GM23338 (cell line): ENCODE measurements around the gene PROSER2. TPM values are rescaled to one million over a fixed set of nuclear protein-coding genes. Genes with fewer than 3 reads are reported as not detected.

ENCODE experiments used
- ATAC-seq: fragments of 200-7000 bp; cut with Tn5 transposase; 3 replicates; pipeline ENCODE4 v1.9.1; 2020
- DNase-seq: peaks from one replicate; pipeline ENCODE4 v3.0.0-alpha.2; 2015; ENCODE audit warnings: low spot score
- H2AFZ ChIP-seq: fragments of 200-600 bp; sonication (generic); 2 replicates; pipeline ENCODE4 v1.8.0; 2016; ENCODE audit warnings: antibody characterized with exemption, mild to moderate bottlenecking, moderate library complexity
- H3F3A ChIP-seq: fragments of 200-600 bp; sonication (generic); replicated peaks from 2 replicates; pipeline ENCODE4 v1.8.0; 2017; ENCODE audit warnings: antibody characterized with exemption, mixed run types, low read depth
- H3K27ac ChIP-seq: fragments of 200-600 bp; sonication (generic); 2 replicates; pipeline ENCODE4 v1.6.1; 2016; ENCODE audit warnings: low read depth
- H3K27me3 ChIP-seq: fragments of 200-600 bp; sonication (generic); 2 replicates; pipeline ENCODE4 v1.8.0; 2016; ENCODE audit warnings: mild to moderate bottlenecking, mixed run types, moderate library complexity; ENCODE audit not compliant: insufficient read depth
- H3K36me3 ChIP-seq: fragments of 200-600 bp; sonication (generic); 2 replicates; pipeline ENCODE4 v1.8.0; 2016; ENCODE audit warnings: mild to moderate bottlenecking; ENCODE audit not compliant: insufficient read depth
- H3K4me1 ChIP-seq: fragments of 200-600 bp; sonication (generic); 2 replicates; pipeline ENCODE4 v1.8.0; 2016; ENCODE audit warnings: mild to moderate bottlenecking, moderate library complexity; ENCODE audit not compliant: insufficient read depth
- H3K4me2 ChIP-seq: fragments of 200-600 bp; sonication (generic); 2 replicates; pipeline ENCODE4 v1.7.1; 2017; ENCODE audit warnings: mixed run types
- H3K4me3 ChIP-seq: fragments of 200-600 bp; sonication (generic); 2 replicates; pipeline ENCODE4 v1.6.1; 2016; ENCODE audit warnings: mixed run types
- H3K79me2 ChIP-seq: fragments of 200-600 bp; sonication (generic); replicated peaks from 2 replicates; pipeline ENCODE4 v1.8.0; 2017; ENCODE audit warnings: mild to moderate bottlenecking; ENCODE audit not compliant: insufficient read depth
- H3K9me2 ChIP-seq: fragments of 200-600 bp; sonication (generic); 2 replicates; pipeline ENCODE4 v1.8.0; 2017; ENCODE audit not compliant: insufficient read depth
- H4K20me1 ChIP-seq: fragments of 200-600 bp; sonication (generic); replicated peaks from 2 replicates; pipeline ENCODE4 v1.8.0; 2017; ENCODE audit warnings: mild to moderate bottlenecking; ENCODE audit not compliant: insufficient read depth
- H3K27ac Mint-ChIP-seq: 2 replicates; pipeline ENCODE4 v1.8.0; 2020; ENCODE audit warnings: inconsistent platforms, mild to moderate bottlenecking, moderate library complexity, mixed read lengths
- H3K27me3 Mint-ChIP-seq: 3 replicates; pipeline ENCODE4 v1.8.0; 2022; ENCODE audit warnings: low read depth, mild to moderate bottlenecking, moderate library complexity, mixed read lengths, inconsistent platforms; ENCODE audit not compliant: insufficient read depth, poor library complexity
- H3K36me3 Mint-ChIP-seq: 3 replicates; pipeline ENCODE4 v1.8.0; 2021; ENCODE audit warnings: low read depth, mild to moderate bottlenecking, inconsistent platforms, moderate library complexity, mixed read lengths
- H3K4me1 Mint-ChIP-seq: 3 replicates; pipeline ENCODE4 v1.8.0; 2020; ENCODE audit warnings: mild to moderate bottlenecking, inconsistent platforms, mixed read lengths
- H3K4me3 Mint-ChIP-seq: 3 replicates; pipeline ENCODE4 v1.8.0; 2021; ENCODE audit warnings: moderate library complexity, mild to moderate bottlenecking, inconsistent platforms, mixed read lengths
- H3K9me3 Mint-ChIP-seq: 3 replicates; pipeline ENCODE4 v1.8.0; 2020; ENCODE audit warnings: moderate library complexity, mild to moderate bottlenecking, inconsistent platforms, mixed read lengths
- CTCF ChIP-seq, 2 experiments: fragments of 200-600 bp in 1 of 2; sonication (generic) in 1 of 2; conservative IDR thresholded peaks; 2 replicates each; pipeline versions ENCODE4 v1.5.1 to v1.6.1; 2016 to 2017; ENCODE audit warnings: antibody characterized with exemption in 2 of 2, low read depth in 2 of 2, mild to moderate bottlenecking in 2 of 2, moderate library complexity in 1 of 2
- EZH2 ChIP-seq: fragments of 200-600 bp; sonication (generic); IDR thresholded peaks from one replicate; pipeline ENCODE4 v1.8.0; 2017; ENCODE audit warnings: antibody characterized with exemption, mild to moderate bottlenecking, low read depth; ENCODE audit not compliant: unreplicated experiment
- JUNB ChIP-seq: IDR thresholded peaks from one replicate; pipeline ENCODE4 v1.6.1; 2016; ENCODE audit warnings: antibody characterized with exemption; ENCODE audit not compliant: unreplicated experiment
- NANOG ChIP-seq: IDR thresholded peaks from 2 replicates; pipeline ENCODE4 v1.6.1; 2016; ENCODE audit warnings: antibody characterized with exemption, borderline replicate concordance
- STAT1 ChIP-seq: IDR thresholded peaks from one replicate; pipeline ENCODE4 v1.6.1; 2016; ENCODE audit warnings: antibody characterized with exemption; ENCODE audit not compliant: unreplicated experiment
- ZNF462 ChIP-seq: fragments of 250-450 bp; sonication (Bioruptor Pico); IDR thresholded peaks from 2 replicates; pipeline ENCODE4 v1.5.0; 2020; ENCODE audit warnings: mild to moderate bottlenecking, moderate library complexity
- polyA plus RNA-seq: library from polyadenylated mRNA; unstranded; fragments of >200 nt; fragmentation: Nextera tagmentation; extraction: Ambion mirVana; gene quantifications from 2 replicates; pipeline ENCODE4 v1.2.1, GENCODE V29; 2016
- total RNA-seq: library from RNA; depleted of rRNA; stranded (reverse); fragments of >200 nt; shearing (Covaris generic); gene quantifications from 2 replicates; pipeline ENCODE4 v1.2.3, GENCODE V29; 2014

The PROSER2 gene
- total and polyA plus RNA-seq, 2 experiments from 2014 or later, result 4.2 to 10.8 TPM

GRCh38 chr10:11901036-11901301, 77.8 kb downstream of the PROSER2 start:
- Mint-ChIP-seq H3K36me3 (no peaks in the 10 kb centered on the region), H3K27ac (no peak overlapping the region), H3K4me1 (peaks cover 12% of the 10 kb centered on the region), H3K9me3 (no peaks in the 10 kb centered on the region), H3K4me3 (no peak overlapping the region), H3K27me3 (peaks cover 12% of the 10 kb centered on the region)
- Histone ChIP-seq H3K9me2 (no peaks in the 10 kb centered on the region), H3F3A (no peaks in the 10 kb centered on the region), H3K4me1 (0 out of 2 replicates have a peak, but pooled peaks cover 4% of the 10 kb centered on the region), H3K36me3 (no peaks in the 10 kb centered on the region), H3K4me2 (no peak overlapping the region), H3K27me3 (no peaks in the 10 kb centered on the region), H4K20me1 (no peaks in the 10 kb centered on the region), H3K4me3 (no peak overlapping the region), H2AFZ (no peak overlapping the region), H3K27ac (no peak overlapping the region), H3K79me2 (no peaks in the 10 kb centered on the region)
- ATAC-seq, result no peak
- TF ChIP-seq ZNF462 (CRISPR knock-in tag) (no peak), NANOG (no peak), CTCF (conservative IDR thresholded peaks at IDR 0.05; ENCODE audit: low read depth in 2 of 2) (no peak), STAT1 (no peak), EZH2 (no peak)
- no peak for DNase-seq

- H3K9me2 ChIP-seq, result no peaks in the 10 kb centered on the region
- no peaks in the 10 kb centered on the region for H3K9me3 Mint-ChIP-seq
- H3K79me2 ChIP-seq, result no peaks in the 10 kb centered on the region
- H3K27ac ChIP-seq, result no peak overlapping the region
- H3K4me1 ChIP-seq, result 0 out of 2 replicates have a peak, but pooled peaks cover 4% of the 10 kb centered on the region
- no peak overlapping the region for H3K4me2 ChIP-seq
- no peak overlapping the region for H3K4me3 Mint-ChIP-seq
- no peak overlapping the region for H3K4me3 ChIP-seq
- TF ChIP-seq JUNB, result no peak
- peaks cover 12% of the 10 kb centered on the region for H3K27me3 Mint-ChIP-seq
- ATAC-seq (no peak), DNase-seq (no peak)
- H3K4me1 Mint-ChIP-seq, result peaks cover 12% of the 10 kb centered on the region
- no peaks in the 10 kb centered on the region for H3F3A ChIP-seq
- H3K36me3 ChIP-seq, result no peaks in the 10 kb centered on the region
- H3K27me3 ChIP-seq, result no peaks in the 10 kb centered on the region
- H2AFZ ChIP-seq, result peak overlapping the region; percentile 80; the same call in 1 of the 2 replicates
- H3K27ac Mint-ChIP-seq, result no peak overlapping the region
- H4K20me1 ChIP-seq, result no peaks in the 10 kb centered on the region
- no peaks in the 10 kb centered on the region for H3K36me3 Mint-ChIP-seq
These were observed 78.3 kb downstream of the PROSER2 start for GRCh38 chr10:11901454-11901832.
